ENCODE results near the gene NHLRC2. TPM values are rescaled to one million over a fixed set of nuclear protein-coding genes. Genes with fewer than 3 reads are reported as not detected.
A peak's percentile ranks its signal among the peaks of the same experiment; 100 is the strongest.
"Not testable (repeated sequence)": the region's sequence is repeated elsewhere in the genome, so short reads cannot be mapped to it uniquely, and the experiment has no call there.

Gene NHLRC2, protein sequence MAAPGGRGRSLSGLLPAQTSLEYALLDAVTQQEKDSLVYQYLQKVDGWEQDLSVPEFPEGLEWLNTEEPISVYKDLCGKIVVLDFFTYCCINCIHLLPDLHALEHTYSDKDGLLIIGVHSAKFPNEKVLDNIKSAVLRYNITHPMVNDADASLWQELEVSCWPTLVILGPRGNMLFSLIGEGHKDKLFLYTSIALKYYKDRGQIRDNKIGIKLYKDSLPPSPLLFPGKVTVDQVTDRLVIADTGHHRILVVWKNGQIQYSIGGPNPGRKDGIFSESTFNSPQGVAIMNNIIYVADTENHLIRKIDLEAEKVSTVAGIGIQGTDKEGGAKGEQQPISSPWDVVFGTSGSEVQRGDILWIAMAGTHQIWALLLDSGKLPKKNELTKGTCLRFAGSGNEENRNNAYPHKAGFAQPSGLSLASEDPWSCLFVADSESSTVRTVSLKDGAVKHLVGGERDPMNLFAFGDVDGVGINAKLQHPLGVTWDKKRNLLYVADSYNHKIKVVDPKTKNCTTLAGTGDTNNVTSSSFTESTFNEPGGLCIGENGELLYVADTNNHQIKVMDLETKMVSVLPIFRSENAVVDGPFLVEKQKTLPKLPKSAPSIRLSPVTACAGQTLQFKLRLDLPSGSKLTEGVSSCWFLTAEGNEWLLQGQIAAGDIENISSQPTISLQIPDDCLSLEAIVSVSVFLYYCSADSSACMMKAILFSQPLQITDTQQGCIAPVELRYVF
- 28.4 TPM for polyA plus RNA-seq (ENCODE audit: insufficient read length)
- long read RNA-seq, donor 1, full-length matches to known transcripts, result 3 of 3 reads
- long read RNA-seq, donor 1, partial matches to known transcripts, result 0 of 3 reads
- long read RNA-seq, donor 1, other reads (novel, unspliced or antisense), result 0 of 3 reads
- long read RNA-seq, donor 2, full-length matches to known transcripts, result 4 of 4 reads
- long read RNA-seq, donor 2, partial matches to known transcripts, result 0 of 4 reads
- long read RNA-seq, donor 2, other reads (novel, unspliced or antisense), result 0 of 4 reads
- long read RNA-seq, donor 3, full-length matches to known transcripts, result 2 of 2 reads
- long read RNA-seq, donor 3, partial matches to known transcripts, result 0 of 2 reads
- long read RNA-seq, donor 3, other reads (novel, unspliced or antisense), result 0 of 2 reads
- long read RNA-seq, donor 4, result 0 reads
- long read RNA-seq, donor 5, full-length matches to known transcripts, result 1 of 1 reads
- long read RNA-seq, donor 5, partial matches to known transcripts, result 0 of 1 reads
- long read RNA-seq, donor 5, other reads (novel, unspliced or antisense), result 0 of 1 reads
- long read RNA-seq, donor 6, full-length matches to known transcripts, result 5 of 5 reads
- long read RNA-seq, donor 6, partial matches to known transcripts, result 0 of 5 reads
- long read RNA-seq, donor 6, other reads (novel, unspliced or antisense), result 0 of 5 reads
- long read RNA-seq, donor 7, full-length matches to known transcripts, result 4 of 22 reads
- long read RNA-seq, donor 7, partial matches to known transcripts, result 18 of 22 reads
- long read RNA-seq, donor 7, other reads (novel, unspliced or antisense), result 0 of 22 reads
- long read RNA-seq, donor 8, full-length matches to known transcripts, result 2 of 2 reads
- long read RNA-seq, donor 8, partial matches to known transcripts, result 0 of 2 reads
- long read RNA-seq, donor 8, other reads (novel, unspliced or antisense), result 0 of 2 reads

DNA sequence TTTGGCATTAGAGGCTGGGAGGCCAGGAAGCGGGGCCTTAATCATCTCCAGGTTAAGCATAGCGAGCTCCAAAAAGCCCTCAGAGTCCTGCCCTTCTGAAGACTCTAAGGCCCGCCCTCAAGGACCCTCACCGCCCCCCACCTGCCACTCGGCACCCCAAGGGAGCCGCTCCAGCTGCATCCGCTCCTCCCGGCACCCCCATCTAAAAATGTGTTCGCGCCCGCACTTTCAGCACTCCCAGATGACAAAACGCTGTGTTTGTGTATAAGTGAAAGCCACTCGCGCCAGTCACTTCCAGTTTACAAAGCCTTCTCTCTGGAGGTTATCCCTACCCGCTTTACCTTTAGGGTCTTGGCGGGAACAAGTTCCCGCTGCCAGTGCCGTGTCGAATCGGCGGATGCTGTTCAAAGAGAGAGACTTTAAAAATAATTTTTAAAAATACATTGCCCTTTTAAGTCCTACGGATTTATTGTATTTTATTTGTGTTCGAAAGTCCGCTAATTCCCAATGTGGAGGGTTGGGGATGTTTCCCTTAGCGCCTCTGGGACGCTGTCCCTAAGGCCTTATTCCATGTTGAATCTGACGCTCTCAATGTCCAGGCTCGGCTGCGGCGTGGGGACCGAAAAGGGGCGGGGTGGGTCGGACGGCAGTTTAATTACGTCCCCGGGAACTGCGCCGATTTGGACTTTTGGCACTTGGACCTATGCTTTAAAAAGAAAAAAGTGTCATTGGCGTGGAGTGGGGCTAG, at the start of gene NHLRC2, which contains the start of gene DCLRE1A:
Gene NHLRC2 (plus strand): TSS at position 649 of the 748 bp plus-strand sequence. CDS start 212 bp downstream, outside the sequence.
Gene DCLRE1A (minus strand): TSS at position 70 of the 748 bp plus-strand sequence. CDS start 900 bp downstream, outside the sequence.
- peak; percentile 87 for DNase-seq

DNA sequence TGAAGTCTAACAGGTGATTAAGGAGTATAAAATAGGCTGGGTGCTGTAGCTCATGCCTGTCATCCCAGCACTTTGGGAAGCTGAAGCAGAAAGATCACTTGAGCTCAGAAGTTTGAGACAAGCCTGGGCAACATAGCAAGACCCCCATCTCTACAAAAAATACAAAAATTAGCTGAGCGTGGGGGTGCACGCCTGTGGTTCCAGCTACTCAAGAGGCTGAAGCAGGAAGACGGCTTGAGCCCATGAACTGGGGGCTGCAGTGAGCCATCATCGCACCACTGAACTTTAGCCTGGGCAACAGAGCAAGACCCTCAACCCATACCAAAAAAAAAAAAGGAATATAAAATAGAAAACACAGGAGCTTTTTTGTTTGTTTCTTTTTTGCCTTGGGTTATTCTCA, 48.0 kb upstream of the NHLRC2 start:
- no peak for DNase-seq

DNA sequence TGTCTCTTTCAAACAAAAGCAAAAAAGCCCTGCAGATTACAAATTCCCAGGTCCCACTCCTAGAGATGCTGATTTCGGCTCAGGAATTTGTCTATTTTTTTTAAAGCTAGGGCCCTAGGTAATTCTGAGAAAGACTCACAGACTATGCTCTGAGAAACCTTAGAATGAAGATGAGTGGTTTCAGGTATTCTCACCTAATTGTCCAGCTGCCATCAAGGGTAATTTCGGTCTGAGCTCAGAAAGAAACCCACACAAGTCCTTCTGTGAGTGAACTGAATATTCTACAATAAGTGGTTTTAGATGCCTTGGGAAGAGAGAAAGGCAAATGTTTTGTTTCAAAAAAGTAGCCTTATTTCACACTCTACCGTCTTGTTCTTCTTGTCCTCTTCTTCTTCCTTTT, 46.3 kb upstream of the NHLRC2 start:
- no peak for DNase-seq

DNA sequence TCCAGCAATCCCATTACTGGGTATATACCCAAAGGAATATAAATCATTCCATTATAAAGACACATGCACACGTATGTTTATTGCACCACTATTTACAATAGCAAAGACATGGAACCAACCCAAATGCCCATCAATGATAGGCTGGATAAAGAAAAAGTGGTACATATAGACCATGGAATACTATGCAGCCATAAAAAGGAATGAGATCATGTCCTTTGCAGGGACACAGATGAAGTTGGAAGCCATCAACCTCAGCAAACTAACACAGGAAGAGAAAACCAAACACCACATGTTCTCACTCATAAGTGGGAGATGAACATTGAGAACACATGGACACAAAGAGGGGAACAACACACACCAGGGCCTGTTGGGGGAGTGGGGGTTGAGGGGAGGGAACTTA, 39.8 kb upstream of the NHLRC2 start:
- not testable (repeated sequence) for DNase-seq

DNA sequence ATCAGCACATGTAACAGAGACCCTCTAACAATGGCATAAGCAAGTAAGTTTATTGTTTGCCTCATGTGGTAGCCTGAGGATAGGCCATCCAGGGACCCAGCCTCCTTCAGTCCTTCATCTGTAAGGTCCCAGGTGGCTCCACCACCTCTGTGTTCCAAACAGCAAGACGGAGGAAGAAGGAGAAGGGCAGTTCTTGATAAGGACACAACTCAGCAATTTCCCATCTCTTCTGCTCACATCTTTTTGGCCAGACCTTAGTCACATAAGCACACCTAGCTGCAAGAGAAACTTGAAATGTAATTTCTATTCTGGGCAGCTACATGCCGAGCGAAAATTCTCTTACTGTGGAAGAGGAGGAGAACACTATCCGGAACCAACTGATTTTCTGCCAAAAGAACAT, 34.5 kb upstream of the NHLRC2 start:
- no peak for DNase-seq

DNA sequence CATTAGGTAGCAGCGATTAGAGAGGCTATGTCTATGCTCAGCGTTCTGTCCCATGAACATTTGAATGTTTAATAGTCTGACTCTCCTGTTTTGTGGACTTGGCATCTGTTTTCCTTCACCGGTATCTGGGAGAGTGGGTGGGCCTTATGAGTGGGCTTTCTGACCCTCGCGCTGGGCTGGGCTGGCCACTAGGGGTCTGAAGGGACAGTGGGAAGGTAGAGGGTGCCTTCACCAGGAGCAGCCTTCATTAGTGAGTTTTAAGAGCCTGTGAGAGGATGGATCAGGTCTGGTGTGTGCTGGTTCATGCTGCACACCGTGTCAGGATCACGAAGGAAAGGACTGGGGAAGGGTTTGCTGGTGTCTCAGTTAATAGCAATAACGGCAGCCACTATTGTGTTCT, 34.0 kb upstream of the NHLRC2 start:
- no peak for DNase-seq

DNA sequence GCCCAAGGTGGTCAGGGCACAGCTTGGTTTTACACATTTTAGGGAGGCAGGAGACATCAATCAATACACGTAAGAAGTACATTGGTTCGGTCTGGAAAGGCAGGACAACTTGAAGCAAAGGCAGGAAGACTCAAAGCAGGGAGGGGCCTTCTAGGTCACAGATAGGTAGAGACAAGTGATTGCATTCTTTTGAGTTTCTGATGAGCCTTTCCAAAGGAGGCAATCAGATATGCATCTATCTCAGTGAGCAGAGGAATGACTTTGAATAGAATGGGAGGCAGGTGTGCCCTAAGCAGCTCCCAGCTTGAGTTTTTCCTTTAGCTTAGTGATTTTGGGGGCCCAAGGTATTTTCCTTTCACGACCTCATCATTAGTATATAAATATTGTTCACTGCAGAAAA, 33.2 kb upstream of the NHLRC2 start:
- not testable (repeated sequence) for DNase-seq

DNA sequence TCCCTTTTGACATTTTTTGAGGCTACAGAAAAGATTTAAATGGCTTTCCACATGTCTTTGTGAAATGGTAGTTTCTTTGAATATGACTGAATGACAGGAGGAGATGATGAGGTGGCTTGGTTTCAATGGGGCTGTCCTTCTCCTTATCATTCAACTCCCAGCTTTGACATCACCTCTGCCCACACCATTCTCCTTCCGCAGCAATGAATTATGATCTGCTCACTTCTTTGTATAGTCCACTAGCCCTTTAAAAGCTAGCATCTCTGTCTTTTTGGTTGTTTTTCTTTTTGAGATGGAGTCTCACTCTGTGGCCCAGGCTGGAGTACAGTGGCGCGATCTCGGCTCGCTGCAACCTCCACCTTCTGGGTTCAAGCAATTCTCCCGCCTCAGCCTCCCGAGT, 32.3 kb upstream of the NHLRC2 start:
- no peak for DNase-seq

DNA sequence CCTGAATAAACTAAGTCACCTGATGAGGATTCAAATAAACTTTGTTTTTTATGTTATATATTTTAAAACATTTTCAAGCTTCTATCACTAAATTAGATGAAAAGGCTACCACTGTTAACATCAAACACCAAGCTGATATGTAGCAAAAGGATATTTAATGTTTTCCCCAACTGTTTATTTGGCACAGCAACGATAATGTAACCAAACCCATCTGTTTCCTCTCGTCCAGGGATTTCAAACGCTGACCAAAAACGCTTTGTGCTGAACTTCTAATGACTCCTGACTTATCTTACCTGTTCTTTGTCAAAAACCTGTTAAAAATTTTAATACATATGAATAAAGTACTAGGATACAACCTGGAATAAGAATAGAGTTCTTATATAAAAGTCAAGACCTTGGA, 31.1 kb upstream of the NHLRC2 start:
- DNase-seq, result no peak

DNA sequence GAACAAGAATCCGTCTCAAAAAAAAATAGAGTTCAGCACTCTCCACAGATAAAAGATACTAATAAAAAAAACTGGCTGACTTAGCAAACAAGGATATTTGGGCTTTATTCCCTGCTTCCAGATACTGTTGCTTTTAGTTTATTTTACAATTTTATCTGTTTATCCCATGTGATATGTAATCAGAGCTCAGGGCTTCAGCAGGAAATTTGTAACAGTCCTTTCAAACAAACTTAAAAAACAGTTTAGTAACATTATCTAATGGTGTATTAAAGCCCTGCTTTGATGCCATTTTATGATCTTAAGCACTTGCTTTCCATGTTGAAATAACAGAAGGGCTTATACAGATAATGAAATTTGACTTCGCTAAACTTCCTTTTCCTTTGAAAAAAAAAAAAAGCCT, 28.7 kb upstream of the NHLRC2 start:
- no peak for DNase-seq

DNA sequence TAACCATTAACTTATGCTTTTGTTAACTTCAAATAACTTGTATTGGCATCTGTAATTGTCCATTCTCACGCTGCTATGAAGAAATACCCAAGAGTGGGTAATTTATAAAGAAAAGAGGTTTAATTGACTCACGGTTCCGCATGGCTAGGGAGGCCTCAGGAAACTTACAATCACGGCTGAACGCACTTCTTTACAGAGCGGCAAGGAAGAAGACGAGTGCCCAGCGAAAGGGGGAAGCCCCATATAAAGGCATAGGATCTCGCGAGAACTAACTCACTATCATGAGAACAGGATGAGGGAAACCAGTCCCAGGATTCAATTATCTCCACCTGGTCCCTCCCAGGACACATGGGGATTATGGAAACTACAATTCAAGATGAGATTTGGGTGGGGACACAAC, 25.9 kb upstream of the NHLRC2 start:
- DNase-seq, result not testable (repeated sequence)

DNA sequence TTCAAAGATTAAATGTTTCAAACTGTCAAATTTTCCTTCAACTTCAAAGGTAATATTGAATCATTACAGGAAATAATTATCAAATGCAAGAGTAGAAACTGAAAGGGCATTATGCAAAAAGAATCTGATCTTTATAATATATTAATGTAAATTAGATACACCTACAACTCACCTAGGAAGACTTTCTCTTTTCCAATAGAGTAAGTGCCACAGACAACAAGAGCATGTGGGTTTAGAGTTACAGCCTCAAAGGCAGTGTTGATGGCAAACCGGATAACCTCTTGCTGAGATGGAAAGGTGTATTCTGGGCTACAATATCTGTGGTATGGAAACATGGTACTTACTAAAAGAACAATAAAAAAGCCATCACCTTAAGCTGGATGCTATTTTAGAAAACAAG, 12.3 kb upstream of the NHLRC2 start:
- no peak for DNase-seq

DNA sequence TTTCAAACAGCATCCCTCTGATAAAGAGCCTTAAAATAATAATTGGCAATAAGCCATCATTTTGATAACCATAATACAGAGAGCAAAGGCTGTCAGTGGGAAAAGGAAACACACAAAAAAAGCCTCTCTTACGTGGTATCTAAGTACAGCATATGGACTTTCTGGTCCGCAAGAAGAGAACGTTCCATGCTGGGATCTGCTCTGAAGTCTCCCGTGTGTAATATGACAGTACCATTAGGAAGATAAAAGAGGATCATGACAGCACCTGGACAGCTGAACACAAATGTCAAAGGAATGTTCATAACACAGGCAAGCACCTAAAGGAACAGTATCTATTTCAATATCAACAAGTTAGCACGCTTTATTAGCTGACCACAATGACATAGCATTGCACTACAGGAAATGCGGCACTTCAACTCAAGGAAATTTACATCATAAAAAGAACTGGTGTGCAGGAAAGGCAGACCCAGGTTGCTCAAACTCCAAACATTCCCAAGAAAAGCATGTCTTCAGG, 10.4 kb upstream of the NHLRC2 start:
- no peak for DNase-seq

DNA sequence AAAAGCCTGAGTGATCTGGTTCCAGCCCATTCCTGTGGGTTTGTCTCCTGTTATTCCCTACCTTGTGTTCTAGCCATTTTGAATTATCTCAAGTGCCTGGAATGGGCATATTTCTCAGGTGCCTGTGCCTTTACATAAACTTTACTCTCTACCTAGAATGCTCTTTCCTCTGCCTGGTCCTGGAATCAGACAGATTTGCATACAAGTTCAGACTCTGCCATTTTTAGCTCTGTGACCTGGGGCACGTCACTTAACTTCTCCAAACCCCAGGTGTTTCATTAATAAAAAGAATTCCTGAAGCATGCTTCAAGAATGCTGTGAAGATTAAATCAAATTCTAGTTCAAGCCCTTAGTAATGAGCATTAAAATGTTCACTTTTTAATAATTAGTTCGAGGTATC, 8.4 kb upstream of the NHLRC2 start:
- DNase-seq, result no peak

DNA sequence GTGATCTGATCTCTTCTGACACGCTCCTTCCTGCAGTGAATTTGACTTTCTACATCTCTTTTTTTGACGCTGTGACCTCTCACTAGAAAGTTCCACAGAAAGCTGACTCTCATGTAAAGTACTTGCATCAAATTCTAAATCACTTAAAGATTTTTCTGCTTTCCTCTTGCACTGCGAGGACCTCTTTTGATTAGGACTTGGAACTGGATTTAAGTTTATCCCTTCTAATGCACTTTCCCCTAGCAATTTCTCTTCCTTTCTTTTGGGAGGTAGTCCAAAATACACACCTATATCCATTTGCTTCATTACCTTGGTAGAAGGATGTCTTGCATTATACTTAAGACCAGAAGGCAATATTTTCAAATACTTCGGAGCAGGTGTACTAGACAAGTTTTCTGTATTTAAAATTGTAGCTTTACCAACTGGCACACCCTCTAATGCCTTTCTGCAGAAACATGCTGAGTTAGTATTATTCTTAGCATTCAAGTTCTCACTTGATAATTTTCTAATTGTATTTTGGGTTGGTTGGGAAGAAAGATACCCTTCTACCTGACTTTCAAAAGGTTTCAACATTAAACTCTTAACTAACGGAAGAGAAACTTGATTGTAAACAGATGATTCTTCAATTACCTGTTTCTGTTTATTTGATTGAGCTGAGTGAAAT, 5.2 kb upstream of the NHLRC2 start:
- no peak for DNase-seq

DNA sequence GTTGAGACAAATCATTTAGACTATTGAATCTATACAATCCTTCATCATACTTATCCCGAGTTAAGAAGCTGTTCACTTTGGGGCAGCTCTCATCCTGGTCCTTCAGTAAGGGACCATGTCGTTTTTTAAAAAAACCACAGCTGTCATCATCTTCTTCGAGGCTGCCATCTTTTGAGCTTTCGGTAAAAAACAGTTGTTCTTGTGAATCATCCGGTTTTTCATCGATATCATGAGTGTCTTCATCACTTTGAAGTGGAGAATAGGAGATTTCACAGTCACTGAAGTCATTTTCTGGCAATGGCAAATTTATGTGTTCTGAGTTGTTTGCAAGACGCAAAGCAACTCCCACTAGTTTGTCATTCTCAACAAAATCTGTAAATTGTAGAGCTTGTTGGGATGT, 4.5 kb upstream of the NHLRC2 start:
- DNase-seq, result no peak

DNA sequence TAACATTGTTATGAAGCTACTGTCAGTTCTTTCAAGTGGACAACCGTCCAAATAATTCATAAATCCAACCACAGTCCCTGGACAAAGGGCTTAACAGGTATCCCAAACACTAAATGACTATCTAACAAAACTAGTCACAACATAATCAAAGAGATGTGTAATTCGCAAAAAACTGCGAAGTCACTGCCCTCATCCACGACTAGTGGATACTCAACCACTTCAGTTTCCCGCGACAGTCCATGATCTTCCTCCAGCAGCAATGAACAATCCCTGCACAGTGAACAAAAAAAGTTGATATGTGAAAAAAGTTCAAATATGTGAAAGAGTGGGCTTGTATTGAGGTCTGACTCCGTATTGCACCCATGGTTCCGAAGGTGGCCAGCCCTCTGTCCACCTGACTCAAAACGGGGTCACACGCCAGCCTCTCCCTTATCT, 866 bp upstream of the NHLRC2 start:
- no peak for DNase-seq

DNA sequence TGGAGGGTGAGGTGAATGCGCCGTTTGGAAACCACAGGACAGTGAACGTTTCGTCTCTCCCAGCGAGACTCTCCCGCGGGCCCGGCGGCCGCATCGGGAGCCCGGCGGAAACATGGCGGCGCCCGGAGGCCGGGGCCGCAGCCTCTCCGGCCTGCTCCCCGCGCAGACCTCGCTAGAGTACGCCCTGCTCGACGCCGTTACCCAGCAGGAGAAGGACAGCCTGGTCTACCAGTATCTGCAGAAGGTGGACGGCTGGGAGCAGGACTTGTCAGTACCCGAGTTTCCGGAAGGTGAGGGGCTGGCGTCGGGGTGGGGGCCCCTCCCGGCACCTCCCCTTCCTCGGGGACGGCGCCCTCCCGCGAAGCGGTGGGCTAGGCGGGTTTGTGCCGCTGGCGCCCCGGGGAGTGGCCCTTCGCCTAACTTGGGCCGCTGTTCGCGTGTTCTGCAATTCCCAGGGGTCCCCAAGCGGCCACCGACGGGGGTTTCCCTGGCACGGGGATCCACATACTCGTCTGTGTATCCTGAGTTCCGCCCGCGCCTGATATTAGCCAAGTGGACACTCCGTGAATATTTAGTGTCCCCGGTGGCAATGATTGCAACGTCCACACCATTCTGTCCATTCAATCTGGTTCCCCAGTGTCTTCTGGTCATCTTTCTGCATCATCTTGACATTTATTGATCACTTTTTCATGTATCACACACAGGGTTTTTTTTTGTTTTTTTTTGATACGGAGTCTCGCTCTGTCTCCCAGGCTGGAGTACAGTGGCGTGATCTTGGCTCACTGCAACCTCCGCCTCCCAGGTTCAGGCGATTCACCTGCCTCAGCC, 514 bp downstream of the NHLRC2 start:
- DNase-seq, result peak; percentile 36

DNA sequence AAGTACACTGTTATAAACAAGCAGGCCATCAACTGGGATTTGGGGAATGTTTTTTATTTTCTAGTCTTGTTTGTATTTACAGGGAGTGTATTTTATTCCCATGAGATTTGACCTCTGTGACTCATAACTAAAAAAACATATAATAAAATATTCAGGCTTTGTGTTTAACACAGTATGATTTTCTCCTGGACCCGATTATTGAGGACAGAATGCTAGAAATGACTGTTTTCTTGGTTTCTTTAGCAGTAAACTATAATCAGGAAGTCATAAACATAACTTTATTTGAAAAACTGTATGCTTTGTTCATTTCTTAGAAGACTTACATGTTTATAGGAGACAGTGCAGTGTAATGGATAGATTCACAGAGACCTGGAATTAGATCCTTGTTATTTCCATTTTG, 2.1 kb downstream of the NHLRC2 start:
- DNase-seq, result no peak
